Keratinocyte (primary cell): ENCODE measurements around the gene DOCK1. TPM values are rescaled to one million over a fixed set of nuclear protein-coding genes. Genes with fewer than 3 reads are reported as not detected.

Experiments
- DNase-seq: peaks from one replicate; pipeline ENCODE4 v3.0.0-alpha.2; 2011; ENCODE audit warnings: low read depth, missing footprints, low spot score
- FAIRE-seq: peaks from 2 replicates; lab custom pipeline; 2011; peaks lifted over from hg19 to GRCh38; lab: Jason Lieb, UNC
- H2AFZ ChIP-seq: 2 replicates; pipeline ENCODE4 v1.6.0; 2012; ENCODE audit warnings: low read length, control low read depth, inconsistent platforms; ENCODE audit not compliant: control insufficient read depth
- H3K27ac ChIP-seq: 2 replicates; pipeline ENCODE4 v1.5.1; 2011; ENCODE audit warnings: low read length; ENCODE audit not compliant: control insufficient read depth, insufficient read depth
- H3K27me3 ChIP-seq: 3 replicates; pipeline ENCODE4 v1.6.0; 2011; ENCODE audit warnings: low read length; ENCODE audit not compliant: control insufficient read depth, insufficient read depth; ENCODE audit errors: extremely low read depth
- H3K36me3 ChIP-seq, 2 experiments: 2 replicates in 1 of 2; 3 replicates in 1 of 2; pipeline ENCODE4 v1.5.1; 2011; ENCODE audit warnings: low read length in 2 of 2, mild to moderate bottlenecking in 1 of 2; ENCODE audit not compliant: control insufficient read depth in 2 of 2, insufficient read depth in 2 of 2; ENCODE audit errors: extremely low read depth in 1 of 2
- H3K4me1 ChIP-seq: 3 replicates; pipeline ENCODE4 v1.5.1; 2011; ENCODE audit warnings: low read length; ENCODE audit not compliant: control insufficient read depth, insufficient read depth; ENCODE audit errors: extremely low read depth
- H3K4me2 ChIP-seq: 3 replicates; pipeline ENCODE4 v1.6.0; 2011; ENCODE audit warnings: low read depth, low read length; ENCODE audit not compliant: control insufficient read depth, insufficient read depth; ENCODE audit errors: extremely low read depth
- H3K4me3 ChIP-seq, 3 experiments: fragments of 200-600 bp in 1 of 3; sonication (generic) in 1 of 3; 2 replicates in 2 of 3; 3 replicates in 1 of 3; pipeline ENCODE4 v1.5.1; 2011 to 2016; ENCODE audit warnings: low read length in 3 of 3, mild to moderate bottlenecking in 3 of 3, control low read depth in 2 of 3, inconsistent platforms in 1 of 3, low read depth in 1 of 3, mixed read lengths in 1 of 3, mixed run types in 1 of 3, moderate library complexity in 1 of 3; ENCODE audit not compliant: control insufficient read depth in 2 of 3, insufficient read depth in 2 of 3; ENCODE audit errors: extremely low read depth in 1 of 3
- H3K79me2 ChIP-seq: 2 replicates; pipeline ENCODE4 v1.6.0; 2012; ENCODE audit warnings: low read length; ENCODE audit not compliant: control insufficient read depth, insufficient read depth
- H3K9ac ChIP-seq: 3 replicates; pipeline ENCODE4 v1.6.0; 2011; ENCODE audit warnings: low read length; ENCODE audit not compliant: control insufficient read depth, insufficient read depth; ENCODE audit errors: extremely low read depth
- H3K9me1 ChIP-seq: 3 replicates; pipeline ENCODE4 v1.6.0; 2011; ENCODE audit warnings: low read length; ENCODE audit not compliant: control insufficient read depth, insufficient read depth; ENCODE audit errors: extremely low read depth
- H3K9me3 ChIP-seq: 2 replicates; pipeline ENCODE4 v1.5.1; 2012; ENCODE audit warnings: low read depth, low read length; ENCODE audit not compliant: control insufficient read depth
- H4K20me1 ChIP-seq: 3 replicates; pipeline ENCODE4 v1.6.0; 2011; ENCODE audit warnings: low read length; ENCODE audit not compliant: control insufficient read depth, insufficient read depth; ENCODE audit errors: extremely low read depth
- CTCF ChIP-seq, 3 experiments: IDR thresholded peaks in 1 of 3; conservative IDR thresholded peaks in 1 of 3; optimal IDR thresholded peaks in 1 of 3; 2 replicates in 2 of 3; 3 replicates in 1 of 3; pipeline versions ENCODE3 to v1.5.1; 2011; ENCODE audit warnings: low read length in 3 of 3, mild to moderate bottlenecking in 3 of 3, moderate library complexity in 2 of 3, control low read depth in 1 of 3, inconsistent platforms in 1 of 3; ENCODE audit not compliant: insufficient read depth in 2 of 3; ENCODE audit errors: extremely low read depth in 1 of 3
- EZH2 ChIP-seq: IDR thresholded peaks from one replicate; pipeline ENCODE4 v1.6.1; 2012; ENCODE audit warnings: inconsistent platforms, mild to moderate bottlenecking, low read length, moderate library complexity
- dilution Hi-C: fragments of 300-500 bp; cut with MboI; formaldehyde crosslinking; loops from one replicate; pipeline ENCODE4 v1.7.0; 2020; ENCODE audit warnings: low sequenced_read_pairs; ENCODE audit not compliant: extremely low pct_ligation_motif_present
- polyA plus RNA-seq, 5 experiments: library from polyadenylated mRNA; depleted of rRNA in 3 of 5; stranded (reverse) in 3 of 5; stranded (forward) in 1 of 5; unstranded in 1 of 5; fragments of >200 nt; gene quantifications; 1 replicate in 1 of 5; 2 replicates in 3 of 5; 3 replicates in 1 of 5; pipeline versions ENCODE4 v1.2.1 to v1.2.3, GENCODE V29; 2011 to 2012; ENCODE audit warnings: missing spikeins in 2 of 5, low read depth in 1 of 5, low replicate concordance in 1 of 5

DOCK1 gene
- polyA plus RNA-seq, 1 donor (not counting 4 experiments of a cell fraction or from before 2014, with no cell fraction given): 15.7 TPM

GRCh38 chr10:127227027-127227426, 321.8 kb downstream of the DOCK1 start:
- TF ChIP-seq EZH2: no peak
- TF ChIP-seq CTCF (optimal IDR thresholded peaks at IDR 0.05 in 1 of 3, IDR thresholded peaks at IDR 0.05 in 1 of 3, conservative IDR thresholded peaks at IDR 0.05 in 1 of 3; ENCODE audit: extremely low read depth in 1 of 3, insufficient read depth in 2 of 3, low read length in 3 of 3): no peak
- H3K27me3 ChIP-seq: no peaks in the 10 kb centered on the region
- H3K4me3 ChIP-seq: no peak overlapping the region
- dilution Hi-C loops: no loop called here
- H3K79me2 ChIP-seq: no peaks in the 10 kb centered on the region
- H4K20me1 ChIP-seq: no peaks in the 10 kb centered on the region
- H3K36me3 ChIP-seq: peaks cover 0 to 2% of the 10 kb centered on the region in 2 experiments
- no peak overlapping the region for H2AFZ ChIP-seq
- H3K4me2 ChIP-seq: no peak overlapping the region
- H3K9ac ChIP-seq: no peak overlapping the region
- H3K9me1 ChIP-seq: no peaks in the 10 kb centered on the region
- FAIRE-seq (no peak), DNase-seq (no peak)
- H3K27ac ChIP-seq: no peak overlapping the region
- H3K4me1 ChIP-seq: no peaks in the 10 kb centered on the region
- H3K9me3 ChIP-seq: no peaks in the 10 kb centered on the region

- Histone ChIP-seq H4K20me1 (no peaks in the 10 kb centered on the region), H3K9me1 (no peaks in the 10 kb centered on the region), H2AFZ (no peak overlapping the region), H3K9ac (no peak overlapping the region), H3K4me3 (no peak overlapping the region), H3K36me3 (peaks cover 0 to 2% of the 10 kb centered on the region in 2 experiments), H3K27me3 (no peaks in the 10 kb centered on the region), H3K9me3 (no peaks in the 10 kb centered on the region), H3K4me2 (no peak overlapping the region), H3K4me1 (no peaks in the 10 kb centered on the region), H3K27ac (no peak overlapping the region), H3K79me2 (no peaks in the 10 kb centered on the region)
- dilution Hi-C loops: no loop called here
- no peak for DNase-seq
- TF ChIP-seq EZH2: no peak
- no peak for TF ChIP-seq CTCF (optimal IDR thresholded peaks at IDR 0.05 in 1 of 3, IDR thresholded peaks at IDR 0.05 in 1 of 3, conservative IDR thresholded peaks at IDR 0.05 in 1 of 3; ENCODE audit: extremely low read depth in 1 of 3, insufficient read depth in 2 of 3, low read length in 3 of 3)
- FAIRE-seq: no peak
These were observed 322.4 kb downstream of the DOCK1 start for GRCh38 chr10:127227663-127228062.
